GM21390 (cell line): ENCODE measurements around the gene UQCRH.
"Not testable (repeated sequence)": the region's sequence is repeated elsewhere in the genome, so short reads cannot be mapped to it uniquely, and the experiment has no call there.

Experiments
- ATAC-seq: cut with Tn5 transposase; IDR thresholded peaks from one replicate; pipeline ENCODE4 v1.9.1; 2021; ENCODE audit not compliant: unreplicated experiment

The UQCRH gene

GRCh38 chr1:46298387-46298786 is 5.1 kb upstream of the UQCRH start:
- ATAC-seq, result no peak

- no peak for ATAC-seq
Measured at GRCh38 chr1:46300673-46301405, 2.7 kb upstream of the UQCRH start.

GRCh38 chr1:46301406-46301807 is 2.1 kb upstream of the UQCRH start:
- no peak for ATAC-seq

DNA sequence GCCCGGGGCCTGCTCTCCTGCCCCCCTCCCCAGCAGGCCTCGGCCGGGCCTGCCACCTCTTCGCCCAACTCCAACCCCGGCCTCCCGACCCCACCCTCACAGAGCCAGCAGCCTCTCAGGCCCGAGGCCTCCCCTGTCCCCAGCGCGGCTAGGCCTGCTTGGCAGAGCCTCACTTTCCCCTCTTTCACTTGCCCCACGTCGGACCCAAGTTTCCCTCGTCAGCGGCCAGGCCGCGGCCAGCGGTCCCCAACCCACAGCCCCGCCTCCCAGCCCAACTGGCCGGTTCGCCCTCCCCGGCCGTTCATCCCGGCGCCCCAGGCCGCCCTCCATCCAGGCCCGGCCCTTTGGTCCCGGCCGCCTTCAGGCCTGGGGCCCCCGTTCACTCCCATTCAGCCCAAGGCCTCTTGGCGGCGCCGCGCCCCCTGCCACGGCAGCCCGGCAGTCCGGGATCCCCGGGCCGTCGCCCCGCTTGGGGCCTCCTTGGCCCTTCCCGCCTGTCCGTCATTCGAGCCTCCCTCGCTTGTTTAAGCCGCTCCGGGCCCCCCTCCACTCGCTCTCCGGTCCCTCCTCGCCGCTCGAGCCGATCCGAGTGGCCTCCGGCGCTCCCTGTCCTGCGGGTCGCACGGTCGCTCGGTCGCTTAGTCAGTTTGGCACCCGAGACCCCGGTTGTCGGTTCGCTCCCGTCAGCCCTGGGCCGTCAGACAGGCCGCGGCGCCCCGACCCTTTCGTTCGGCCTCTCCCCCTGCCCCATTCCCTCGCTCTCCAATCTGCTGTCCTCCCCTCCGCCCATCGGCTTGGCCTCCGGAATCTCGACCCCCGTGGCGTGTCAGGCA is 1.5 kb upstream of the UQCRH start:
- peak; percentile 35 for ATAC-seq

DNA sequence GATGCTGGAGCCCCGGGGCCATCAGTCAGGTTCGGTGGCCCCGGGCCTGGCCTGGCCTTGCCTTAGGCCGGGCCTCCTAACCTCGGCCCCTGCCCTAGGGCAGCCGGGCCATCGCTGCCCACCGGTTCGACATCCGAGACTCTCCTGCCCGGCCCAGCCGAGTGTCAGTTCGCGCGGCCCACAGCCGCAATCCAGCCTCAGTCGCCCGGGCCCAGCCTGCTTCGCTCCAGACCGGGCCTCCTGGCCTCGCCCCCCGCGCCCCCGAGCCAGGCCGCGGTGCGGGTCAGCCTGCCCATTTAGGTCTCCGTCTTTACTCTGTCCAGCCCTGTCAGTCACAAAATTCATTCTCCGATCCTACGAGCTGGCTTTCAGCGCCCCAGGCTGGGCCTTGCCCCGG is 859 bp upstream of the UQCRH start:
- ATAC-seq, result peak; percentile 6

GRCh38 chr1:46303872-46304326 is 401 bp downstream of the UQCRH start:
- ATAC-seq, result no peak

- no peak for ATAC-seq
Measured at GRCh38 chr1:46306159-46306530, 2.6 kb downstream of the UQCRH start.

GRCh38 chr1:46309401-46310159 is 6.1 kb downstream of the UQCRH start:
- no peak for ATAC-seq

- ATAC-seq, result no peak
Measured at GRCh38 chr1:46310321-46310720, 6.8 kb downstream of the UQCRH start.

DNA sequence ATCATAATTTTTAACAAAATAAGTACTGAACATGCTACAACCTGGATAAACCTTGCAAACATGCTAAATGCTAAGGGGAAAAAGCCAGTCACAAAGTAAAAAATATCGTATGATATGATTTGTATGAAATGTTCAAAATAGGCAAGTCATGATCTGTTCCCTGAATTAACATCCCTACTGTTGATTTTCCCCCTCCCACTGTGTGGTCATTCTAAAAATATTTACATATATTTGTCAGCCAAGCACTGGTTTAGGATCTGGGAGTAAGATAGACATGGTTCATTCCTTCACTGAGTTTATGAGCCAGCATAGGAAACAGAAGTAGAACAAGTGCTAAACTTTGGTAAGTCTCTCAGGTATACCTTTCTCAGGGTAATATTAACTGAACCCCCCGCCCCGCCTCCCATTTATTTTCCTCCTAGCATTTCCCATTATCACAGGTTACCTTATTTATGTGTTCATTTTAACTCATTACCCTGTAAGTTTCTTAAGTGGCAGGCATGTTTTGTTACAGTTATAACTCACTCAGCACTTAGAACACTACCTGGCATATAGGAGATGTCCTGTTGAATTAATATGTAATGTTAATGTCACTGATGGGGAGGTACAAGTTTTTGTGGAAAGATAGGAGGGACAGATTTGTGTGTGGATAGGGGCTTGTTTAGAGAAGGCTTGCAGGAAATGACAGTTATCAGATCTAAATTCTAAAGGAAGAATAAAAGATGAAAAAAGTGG is 12.3 kb downstream of the UQCRH start:
- no peak for ATAC-seq

GRCh38 chr1:46317323-46317722 is 13.8 kb downstream of the UQCRH start:
- ATAC-seq, result no peak

GRCh38 chr1:46319301-46319700 is 15.8 kb downstream of the UQCRH start:
- not testable (repeated sequence) for ATAC-seq

GRCh38 chr1:46319960-46320914 is 16.7 kb downstream of the UQCRH start:
- not testable (repeated sequence) for ATAC-seq

DNA sequence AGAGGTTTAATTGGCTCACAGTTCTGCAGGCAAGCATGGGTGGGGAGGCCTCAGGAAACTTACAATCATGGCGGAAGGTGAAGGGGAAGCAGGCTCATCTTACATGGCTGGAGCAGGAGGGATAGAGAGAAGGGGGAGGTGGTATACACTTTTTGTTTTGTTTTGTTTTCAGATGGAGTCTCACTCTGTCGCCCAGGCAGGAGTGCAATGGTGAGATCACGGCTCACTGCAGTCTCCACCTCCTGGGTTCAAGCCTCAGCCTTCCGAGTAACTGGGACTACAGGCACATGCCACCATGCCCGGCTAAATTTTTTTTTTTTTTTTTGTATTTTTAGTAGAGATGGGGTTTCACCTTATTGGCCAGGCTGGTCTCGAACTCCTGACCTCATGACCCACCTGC is 18.7 kb downstream of the UQCRH start:
- ATAC-seq, result not testable (repeated sequence)

DNA sequence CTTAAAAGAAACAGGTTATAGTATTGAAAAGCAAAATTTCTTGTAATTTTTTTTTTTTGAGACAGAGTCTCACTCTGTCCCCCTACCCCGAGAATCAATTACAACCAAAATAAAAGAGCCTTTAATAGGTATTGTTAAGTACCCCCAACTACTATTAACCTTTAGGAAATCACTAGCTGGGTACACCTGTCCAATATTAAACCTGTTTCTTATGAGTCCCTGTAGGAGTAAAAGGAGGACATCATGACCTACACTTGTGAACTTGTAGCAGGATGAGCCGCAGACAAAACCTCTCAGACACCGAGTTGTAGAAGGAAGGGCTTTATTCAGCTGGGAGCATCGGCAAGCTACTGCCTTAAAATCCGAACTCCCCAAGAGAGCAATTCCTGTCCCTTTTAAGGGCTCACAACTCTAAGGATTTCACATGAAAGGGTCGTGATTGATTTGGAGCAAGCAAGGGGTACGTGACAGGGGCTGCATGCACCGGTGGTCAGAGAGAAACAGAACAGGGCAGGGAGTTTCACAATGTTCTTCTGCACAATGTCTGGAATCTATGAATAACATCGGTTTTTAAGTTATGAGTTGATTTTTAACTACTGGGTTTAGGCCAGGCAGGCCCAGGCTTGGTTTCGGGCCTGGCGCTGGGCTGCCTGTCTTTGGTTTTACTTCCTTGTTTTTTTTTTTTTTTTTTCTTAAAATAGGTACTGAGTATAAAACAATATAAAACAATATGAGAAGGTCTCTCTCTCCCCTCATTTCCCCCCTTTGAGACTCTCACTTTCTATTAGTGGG is 22.0 kb downstream of the UQCRH start:
- ATAC-seq, result peak; percentile 56

DNA sequence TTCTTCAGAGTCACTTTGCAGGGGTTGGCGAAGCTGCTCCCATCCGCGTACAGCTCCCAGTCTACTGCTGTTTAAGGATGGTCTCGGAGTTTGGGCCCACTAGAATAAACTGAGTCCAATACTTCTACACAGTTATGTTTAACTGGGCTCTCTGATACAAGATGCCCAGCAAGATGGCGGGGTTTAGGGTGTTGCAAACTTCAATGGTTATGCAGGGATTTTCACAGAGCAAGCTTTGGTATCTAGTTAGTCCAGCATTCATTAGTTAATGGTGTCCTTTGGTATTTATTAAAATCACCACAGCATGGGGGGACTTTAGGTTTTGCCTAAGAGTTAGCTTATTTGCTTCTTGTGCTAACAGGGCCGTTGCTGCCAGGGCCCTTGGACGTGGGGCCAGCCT is 24.7 kb downstream of the UQCRH start:
- not testable (repeated sequence) for ATAC-seq

DNA sequence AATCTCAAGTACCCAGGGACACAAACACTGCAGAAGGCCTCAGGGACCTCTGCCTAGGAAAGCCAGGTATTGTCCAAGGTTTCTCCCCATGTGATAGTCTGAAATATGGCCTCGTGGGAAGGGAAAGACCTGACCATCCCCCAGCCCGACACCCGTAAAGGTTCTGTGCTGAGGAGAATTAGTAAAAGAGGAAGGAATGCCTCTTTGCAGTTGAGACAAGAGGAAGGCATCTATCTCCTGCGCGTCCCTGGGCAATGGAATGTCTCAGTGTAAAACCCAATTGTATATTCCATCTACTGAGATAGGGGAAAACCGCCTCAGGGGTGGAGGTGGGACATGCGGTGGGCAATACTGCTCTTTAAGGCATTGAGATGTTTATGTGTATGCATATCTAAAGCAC is 26.3 kb downstream of the UQCRH start:
- ATAC-seq, result not testable (repeated sequence)

GRCh38 chr1:46330381-46330780 is 26.9 kb downstream of the UQCRH start:
- ATAC-seq, result not testable (repeated sequence)
